SK-N-SH (cell line): ENCODE results near the gene PLA2G7.

Experiments used
- POLR2AphosphoS5 ChIP-seq: IDR thresholded peaks from 2 replicates; pipeline ENCODE4 v1.6.1; 2012; ENCODE audit warnings: low read depth, low read length
- RCOR1 ChIP-seq: fragments of 150-350 bp; IDR thresholded peaks from 2 replicates; pipeline ENCODE4 v1.6.1; 2017; ENCODE audit warnings: antibody characterized with exemption, low read length
- SIN3A ChIP-seq: IDR thresholded peaks from 2 replicates; pipeline ENCODE4 v1.6.1; 2012; ENCODE audit warnings: low read depth, mild to moderate bottlenecking, low read length, moderate library complexity, borderline replicate concordance
- TCF12 ChIP-seq: IDR thresholded peaks from 2 replicates; pipeline ENCODE4 v1.4.0; 2012
- TEAD4 ChIP-seq: IDR thresholded peaks from 2 replicates; pipeline ENCODE4 v1.4.0; 2012; ENCODE audit warnings: mild to moderate bottlenecking, borderline replicate concordance; ENCODE audit not compliant: insufficient read depth
- USF2 ChIP-seq: fragments of 150-350 bp; IDR thresholded peaks from 2 replicates; pipeline ENCODE4 v1.6.1; 2017; ENCODE audit warnings: antibody characterized with exemption, low read length, low read depth, borderline replicate concordance
- TF ChIP-seq, protein P1 (sequence below): fragments of 200-600 bp; sonication (generic); IDR thresholded peaks from 2 replicates; pipeline ENCODE4 v1.6.1; 2017; ENCODE audit warnings: antibody characterized with exemption, mild to moderate bottlenecking, moderate library complexity

- TF ChIP-seq, protein P1, sequence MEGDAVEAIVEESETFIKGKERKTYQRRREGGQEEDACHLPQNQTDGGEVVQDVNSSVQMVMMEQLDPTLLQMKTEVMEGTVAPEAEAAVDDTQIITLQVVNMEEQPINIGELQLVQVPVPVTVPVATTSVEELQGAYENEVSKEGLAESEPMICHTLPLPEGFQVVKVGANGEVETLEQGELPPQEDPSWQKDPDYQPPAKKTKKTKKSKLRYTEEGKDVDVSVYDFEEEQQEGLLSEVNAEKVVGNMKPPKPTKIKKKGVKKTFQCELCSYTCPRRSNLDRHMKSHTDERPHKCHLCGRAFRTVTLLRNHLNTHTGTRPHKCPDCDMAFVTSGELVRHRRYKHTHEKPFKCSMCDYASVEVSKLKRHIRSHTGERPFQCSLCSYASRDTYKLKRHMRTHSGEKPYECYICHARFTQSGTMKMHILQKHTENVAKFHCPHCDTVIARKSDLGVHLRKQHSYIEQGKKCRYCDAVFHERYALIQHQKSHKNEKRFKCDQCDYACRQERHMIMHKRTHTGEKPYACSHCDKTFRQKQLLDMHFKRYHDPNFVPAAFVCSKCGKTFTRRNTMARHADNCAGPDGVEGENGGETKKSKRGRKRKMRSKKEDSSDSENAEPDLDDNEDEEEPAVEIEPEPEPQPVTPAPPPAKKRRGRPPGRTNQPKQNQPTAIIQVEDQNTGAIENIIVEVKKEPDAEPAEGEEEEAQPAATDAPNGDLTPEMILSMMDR: no peak
- TF ChIP-seq USF2: no peak
- TF ChIP-seq TEAD4: no peak
- no peak for TF ChIP-seq POLR2AphosphoS5
- no peak for TF ChIP-seq TCF12
- no peak for TF ChIP-seq RCOR1
- no peak for TF ChIP-seq SIN3A
Measured at GRCh38 chr6:46772016-46772415, 36.8 kb upstream of the PLA2G7 start.
